ENCODE results near the gene SMARCC2. TPM values are rescaled to one million over a fixed set of nuclear protein-coding genes. Genes with fewer than 3 reads are reported as not detected.
A peak's percentile ranks its signal among the peaks of the same experiment; 100 is the strongest.

SMARCC2 gene
- total RNA-seq, 1 experiment from 2014 or later: 94.8 TPM

GRCh38 chr12:56202838-56203237, 13.6 kb upstream of the SMARCC2 start:
- peaks cover 1% of the 10 kb centered on the region; the same call in 1 of the 2 replicates for H3K36me3 ChIP-seq (ENCODE audit: control insufficient read depth, insufficient read depth, low read length)
- intact Hi-C loops (cut with micrococcal nuclease; ENCODE audit: unreplicated experiment): no loop called here
- H3K9me3 ChIP-seq: no peaks in the 10 kb centered on the region
- Mint-ChIP-seq H3K36me3 (ENCODE audit: insufficient read depth, unreplicated experiment) (peaks cover 51% of the 10 kb centered on the region), H3K27me3 (ENCODE audit: insufficient read depth, unreplicated experiment) (no peaks in the 10 kb centered on the region), H3K9me3 (ENCODE audit: unreplicated experiment) (no peaks in the 10 kb centered on the region), H3K4me1 (ENCODE audit: low read depth, unreplicated experiment) (peaks cover 13% of the 10 kb centered on the region), H3K4me3 (ENCODE audit: unreplicated experiment) (no peak overlapping the region), H3K27ac (ENCODE audit: unreplicated experiment) (no peak overlapping the region)
- ChIA-PET CTCF (interaction anchor here (1.2 to 4.6 kb wide), 4 partner anchors 13 to 28 kb away, joined by 3 to 61 read pairs (median 5); partner anchors contain the start of genes NABP2, RNF41 and SMARCC2), POLR2A (interaction anchor here (0.7 to 1.0 kb wide), 2 partner anchors 97 to 98 kb away, joined by 3 read pairs; no protein-coding TSS in a partner anchor)
- no peak for TF ChIP-seq CTCF (IDR thresholded peaks at IDR 0.05; ENCODE audit: insufficient read depth in 1 of 2, low read depth in 1 of 2, low read length in 1 of 2, severe bottlenecking in 1 of 2, unreplicated experiment in 1 of 2)
- H3K27me3 ChIP-seq (replicated peaks; ENCODE audit: control insufficient read depth, insufficient read depth, low read length): no peaks in the 10 kb centered on the region
- no peaks in the 10 kb centered on the region; the same call in 1 of the 2 replicates for H3K4me1 ChIP-seq
- no peak for DNase-seq
- BruUV-seq (replicated peaks): no TSS peak
- no peak overlapping the region for H3K4me3 ChIP-seq (ENCODE audit: low read depth, low read length)

- intact Hi-C loops (cut with micrococcal nuclease; ENCODE audit: unreplicated experiment): no loop called here
- no peak overlapping the region for H3K27ac Mint-ChIP-seq (ENCODE audit: unreplicated experiment)
- no TSS peak for BruUV-seq (replicated peaks)
These were observed 13.1 kb upstream of the SMARCC2 start for GRCh38 chr12:56202366-56202765.

GRCh38 chr12:56198836-56199235, 9.6 kb upstream of the SMARCC2 start:
- TF ChIP-seq CTCF (IDR thresholded peaks at IDR 0.05; ENCODE audit: insufficient read depth in 1 of 2, low read depth in 1 of 2, low read length in 1 of 2, severe bottlenecking in 1 of 2, unreplicated experiment in 1 of 2): no peak
- no TSS peak for BruUV-seq (replicated peaks)
- intact Hi-C loops (cut with micrococcal nuclease; ENCODE audit: unreplicated experiment): no loop called here
- no peaks in the 10 kb centered on the region for H3K27me3 ChIP-seq (replicated peaks; ENCODE audit: control insufficient read depth, insufficient read depth, low read length)
- Mint-ChIP-seq H3K27me3 (ENCODE audit: insufficient read depth, unreplicated experiment) (no peaks in the 10 kb centered on the region), H3K9me3 (ENCODE audit: unreplicated experiment) (no peaks in the 10 kb centered on the region), H3K27ac (ENCODE audit: unreplicated experiment) (peak overlapping the region; percentile 3), H3K36me3 (ENCODE audit: insufficient read depth, unreplicated experiment) (peaks cover 24% of the 10 kb centered on the region), H3K4me3 (ENCODE audit: unreplicated experiment) (no peak overlapping the region), H3K4me1 (ENCODE audit: low read depth, unreplicated experiment) (peaks cover 22% of the 10 kb centered on the region)
- no peaks in the 10 kb centered on the region for H3K36me3 ChIP-seq (ENCODE audit: control insufficient read depth, insufficient read depth, low read length)
- CTCF ChIA-PET: no interaction called here
- POLR2A ChIA-PET: no interaction called here
- H3K4me3 ChIP-seq (ENCODE audit: low read depth, low read length): no peak overlapping the region
- no peaks in the 10 kb centered on the region for H3K9me3 ChIP-seq
- H3K4me1 ChIP-seq: peaks cover 8% of the 10 kb centered on the region
- DNase-seq: no peak

More at GRCh38 chr12:56202366-56202765, 13.1 kb upstream of the SMARCC2 start:
- Histone ChIP-seq H3K4me1 (peaks cover under 1% of the 10 kb centered on the region; the same call in 1 of the 2 replicates), H3K9me3 (no peaks in the 10 kb centered on the region), H3K36me3 (ENCODE audit: control insufficient read depth, insufficient read depth, low read length) (peaks cover 1% of the 10 kb centered on the region; the same call in 1 of the 2 replicates), H3K4me3 (ENCODE audit: low read depth, low read length) (no peak overlapping the region), H3K27me3 (replicated peaks; ENCODE audit: control insufficient read depth, insufficient read depth, low read length) (no peaks in the 10 kb centered on the region)
- H3K4me1 Mint-ChIP-seq (ENCODE audit: low read depth, unreplicated experiment): peaks cover 13% of the 10 kb centered on the region
- no peaks in the 10 kb centered on the region for H3K27me3 Mint-ChIP-seq (ENCODE audit: insufficient read depth, unreplicated experiment)
- no peak for DNase-seq
- POLR2A ChIA-PET: interaction anchor here (0.6 to 1.0 kb wide), 2 partner anchors 19 to 97 kb away, joined by 3 read pairs; partner anchors contain the start of gene RNF41
- H3K9me3 Mint-ChIP-seq (ENCODE audit: unreplicated experiment): no peaks in the 10 kb centered on the region
- TF ChIP-seq CTCF (IDR thresholded peaks at IDR 0.05; ENCODE audit: insufficient read depth in 1 of 2, low read depth in 1 of 2, low read length in 1 of 2, severe bottlenecking in 1 of 2, unreplicated experiment in 1 of 2): no peak
- H3K4me3 Mint-ChIP-seq (ENCODE audit: unreplicated experiment): no peak overlapping the region
- peaks cover 49% of the 10 kb centered on the region for H3K36me3 Mint-ChIP-seq (ENCODE audit: insufficient read depth, unreplicated experiment)
- CTCF ChIA-PET: interaction anchor here (0.7 to 1.5 kb wide), 4 partner anchors 13 to 75 kb away, joined by 3 to 6 read pairs (median 4); partner anchors contain the start of genes RNF41 and SMARCC2
